ENCODE measurements around the gene ZNF526.

DNA sequence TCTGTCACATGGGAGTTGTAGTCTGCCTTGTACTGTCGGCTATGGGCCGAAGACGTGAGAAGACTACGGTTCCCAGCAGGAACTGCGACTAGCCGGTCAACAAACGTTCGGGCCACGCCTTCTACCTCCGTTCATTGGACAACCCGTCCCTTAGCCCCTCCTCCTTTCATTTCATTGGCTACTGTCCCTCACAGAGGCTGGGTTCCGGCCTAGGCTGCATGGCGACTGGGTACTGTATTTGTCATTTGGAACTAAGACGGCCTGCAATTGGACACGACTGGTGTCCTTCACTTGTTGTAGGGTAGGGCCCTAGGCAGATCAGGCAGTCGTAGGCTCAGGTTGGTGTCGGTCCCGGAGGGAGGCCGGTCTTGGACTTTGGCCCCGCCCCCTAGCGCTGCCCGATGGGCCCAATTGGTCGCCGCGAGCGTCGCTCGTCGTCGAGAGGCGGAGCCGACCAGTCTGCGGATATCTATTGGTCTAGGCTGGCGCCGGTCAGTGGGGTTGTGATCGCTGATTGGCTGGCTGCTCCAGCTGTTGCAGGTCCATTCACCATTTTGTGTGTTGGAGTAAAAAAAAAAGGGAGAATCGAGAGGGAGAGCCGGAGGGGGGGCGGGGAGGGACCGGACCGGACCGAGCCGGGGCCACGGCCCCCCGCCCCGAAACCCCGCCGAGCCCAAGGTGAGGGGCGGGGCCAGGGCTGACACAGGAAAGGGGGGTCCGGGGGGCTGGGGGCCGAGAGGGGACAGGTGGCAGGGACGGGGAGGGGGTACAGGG is 48.8 kb downstream of the ZNF526 start, which contains the start of gene CIC:
- TF ChIP-seq ZNF660 (tag by site-specific recombination; IDR thresholded peaks at IDR 0.05) (no peak), YY1 (tag by site-specific recombination; IDR thresholded peaks at IDR 0.05) (no peak; the same call in 1 of the 2 replicates), ZNF274 (IDR thresholded peaks at IDR 0.05; ENCODE audit: low read length) (no peak), ZNF274 (tag by site-specific recombination; IDR thresholded peaks at IDR 0.05; ENCODE audit: borderline replicate concordance) (no peak), ZNF792 (tag by site-specific recombination; IDR thresholded peaks at IDR 0.05) (no peak), ZNF423 (tag by site-specific recombination; IDR thresholded peaks at IDR 0.05) (no peak), SETDB1 (IDR thresholded peaks at IDR 0.05; ENCODE audit: insufficient read length, low read length) (no peak), ZBTB17 (tag by site-specific recombination; IDR thresholded peaks at IDR 0.05) (no peak; the same call in 1 of the 2 replicates)
- TF ChIP-seq, protein P1, sequence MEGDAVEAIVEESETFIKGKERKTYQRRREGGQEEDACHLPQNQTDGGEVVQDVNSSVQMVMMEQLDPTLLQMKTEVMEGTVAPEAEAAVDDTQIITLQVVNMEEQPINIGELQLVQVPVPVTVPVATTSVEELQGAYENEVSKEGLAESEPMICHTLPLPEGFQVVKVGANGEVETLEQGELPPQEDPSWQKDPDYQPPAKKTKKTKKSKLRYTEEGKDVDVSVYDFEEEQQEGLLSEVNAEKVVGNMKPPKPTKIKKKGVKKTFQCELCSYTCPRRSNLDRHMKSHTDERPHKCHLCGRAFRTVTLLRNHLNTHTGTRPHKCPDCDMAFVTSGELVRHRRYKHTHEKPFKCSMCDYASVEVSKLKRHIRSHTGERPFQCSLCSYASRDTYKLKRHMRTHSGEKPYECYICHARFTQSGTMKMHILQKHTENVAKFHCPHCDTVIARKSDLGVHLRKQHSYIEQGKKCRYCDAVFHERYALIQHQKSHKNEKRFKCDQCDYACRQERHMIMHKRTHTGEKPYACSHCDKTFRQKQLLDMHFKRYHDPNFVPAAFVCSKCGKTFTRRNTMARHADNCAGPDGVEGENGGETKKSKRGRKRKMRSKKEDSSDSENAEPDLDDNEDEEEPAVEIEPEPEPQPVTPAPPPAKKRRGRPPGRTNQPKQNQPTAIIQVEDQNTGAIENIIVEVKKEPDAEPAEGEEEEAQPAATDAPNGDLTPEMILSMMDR (tag by site-specific recombination; IDR thresholded peaks at IDR 0.05) = no peak
- TF ChIP-seq, protein P2, sequence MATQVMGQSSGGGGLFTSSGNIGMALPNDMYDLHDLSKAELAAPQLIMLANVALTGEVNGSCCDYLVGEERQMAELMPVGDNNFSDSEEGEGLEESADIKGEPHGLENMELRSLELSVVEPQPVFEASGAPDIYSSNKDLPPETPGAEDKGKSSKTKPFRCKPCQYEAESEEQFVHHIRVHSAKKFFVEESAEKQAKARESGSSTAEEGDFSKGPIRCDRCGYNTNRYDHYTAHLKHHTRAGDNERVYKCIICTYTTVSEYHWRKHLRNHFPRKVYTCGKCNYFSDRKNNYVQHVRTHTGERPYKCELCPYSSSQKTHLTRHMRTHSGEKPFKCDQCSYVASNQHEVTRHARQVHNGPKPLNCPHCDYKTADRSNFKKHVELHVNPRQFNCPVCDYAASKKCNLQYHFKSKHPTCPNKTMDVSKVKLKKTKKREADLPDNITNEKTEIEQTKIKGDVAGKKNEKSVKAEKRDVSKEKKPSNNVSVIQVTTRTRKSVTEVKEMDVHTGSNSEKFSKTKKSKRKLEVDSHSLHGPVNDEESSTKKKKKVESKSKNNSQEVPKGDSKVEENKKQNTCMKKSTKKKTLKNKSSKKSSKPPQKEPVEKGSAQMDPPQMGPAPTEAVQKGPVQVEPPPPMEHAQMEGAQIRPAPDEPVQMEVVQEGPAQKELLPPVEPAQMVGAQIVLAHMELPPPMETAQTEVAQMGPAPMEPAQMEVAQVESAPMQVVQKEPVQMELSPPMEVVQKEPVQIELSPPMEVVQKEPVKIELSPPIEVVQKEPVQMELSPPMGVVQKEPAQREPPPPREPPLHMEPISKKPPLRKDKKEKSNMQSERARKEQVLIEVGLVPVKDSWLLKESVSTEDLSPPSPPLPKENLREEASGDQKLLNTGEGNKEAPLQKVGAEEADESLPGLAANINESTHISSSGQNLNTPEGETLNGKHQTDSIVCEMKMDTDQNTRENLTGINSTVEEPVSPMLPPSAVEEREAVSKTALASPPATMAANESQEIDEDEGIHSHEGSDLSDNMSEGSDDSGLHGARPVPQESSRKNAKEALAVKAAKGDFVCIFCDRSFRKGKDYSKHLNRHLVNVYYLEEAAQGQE (tag by site-specific recombination; IDR thresholded peaks at IDR 0.05) = no peak
- TF ChIP-seq, protein P3, sequence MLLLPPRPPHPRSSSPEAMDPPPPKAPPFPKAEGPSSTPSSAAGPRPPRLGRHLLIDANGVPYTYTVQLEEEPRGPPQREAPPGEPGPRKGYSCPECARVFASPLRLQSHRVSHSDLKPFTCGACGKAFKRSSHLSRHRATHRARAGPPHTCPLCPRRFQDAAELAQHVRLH (tag by site-specific recombination; IDR thresholded peaks at IDR 0.05) = peak; percentile 94

All from HEK293 (cell line).